ENCODE results near the gene SCGN.
"Not testable (repeated sequence)": the region's sequence is repeated elsewhere in the genome, so short reads cannot be mapped to it uniquely, and the experiment has no call there.

The SCGN gene

DNA sequence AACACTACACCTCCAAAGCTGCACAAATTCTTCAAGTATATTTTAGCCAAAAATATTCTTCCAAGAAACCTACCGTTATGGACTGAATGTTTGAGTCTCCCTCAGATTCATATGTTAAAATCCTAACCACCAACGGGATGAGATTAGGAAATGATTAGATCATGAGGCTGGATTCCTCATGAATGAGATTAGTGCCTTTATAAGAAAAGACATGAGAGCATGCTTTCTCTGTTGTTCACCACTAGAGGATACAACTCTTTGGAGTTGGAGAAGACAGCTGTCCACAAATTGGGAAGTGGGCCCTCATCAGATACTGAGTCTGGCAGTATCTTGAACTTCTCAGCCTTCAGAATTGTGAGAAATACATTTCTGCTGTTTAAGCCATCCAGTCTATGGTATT, 95.5 kb downstream of the SCGN start:
- TF ChIP-seq, protein P1, sequence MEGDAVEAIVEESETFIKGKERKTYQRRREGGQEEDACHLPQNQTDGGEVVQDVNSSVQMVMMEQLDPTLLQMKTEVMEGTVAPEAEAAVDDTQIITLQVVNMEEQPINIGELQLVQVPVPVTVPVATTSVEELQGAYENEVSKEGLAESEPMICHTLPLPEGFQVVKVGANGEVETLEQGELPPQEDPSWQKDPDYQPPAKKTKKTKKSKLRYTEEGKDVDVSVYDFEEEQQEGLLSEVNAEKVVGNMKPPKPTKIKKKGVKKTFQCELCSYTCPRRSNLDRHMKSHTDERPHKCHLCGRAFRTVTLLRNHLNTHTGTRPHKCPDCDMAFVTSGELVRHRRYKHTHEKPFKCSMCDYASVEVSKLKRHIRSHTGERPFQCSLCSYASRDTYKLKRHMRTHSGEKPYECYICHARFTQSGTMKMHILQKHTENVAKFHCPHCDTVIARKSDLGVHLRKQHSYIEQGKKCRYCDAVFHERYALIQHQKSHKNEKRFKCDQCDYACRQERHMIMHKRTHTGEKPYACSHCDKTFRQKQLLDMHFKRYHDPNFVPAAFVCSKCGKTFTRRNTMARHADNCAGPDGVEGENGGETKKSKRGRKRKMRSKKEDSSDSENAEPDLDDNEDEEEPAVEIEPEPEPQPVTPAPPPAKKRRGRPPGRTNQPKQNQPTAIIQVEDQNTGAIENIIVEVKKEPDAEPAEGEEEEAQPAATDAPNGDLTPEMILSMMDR (IDR thresholded peaks at IDR 0.05; ENCODE audit: low read depth, low read length) = no peak
- DNase-seq (ENCODE audit: low read depth, low spot score) = no peak
- in situ Hi-C loops (cut with HindIII; ENCODE audit: low sequenced_read_pairs) = no loop called here
- no peak overlapping the region for H3K4me3 ChIP-seq (ENCODE audit: low read depth, low read length)

DNA sequence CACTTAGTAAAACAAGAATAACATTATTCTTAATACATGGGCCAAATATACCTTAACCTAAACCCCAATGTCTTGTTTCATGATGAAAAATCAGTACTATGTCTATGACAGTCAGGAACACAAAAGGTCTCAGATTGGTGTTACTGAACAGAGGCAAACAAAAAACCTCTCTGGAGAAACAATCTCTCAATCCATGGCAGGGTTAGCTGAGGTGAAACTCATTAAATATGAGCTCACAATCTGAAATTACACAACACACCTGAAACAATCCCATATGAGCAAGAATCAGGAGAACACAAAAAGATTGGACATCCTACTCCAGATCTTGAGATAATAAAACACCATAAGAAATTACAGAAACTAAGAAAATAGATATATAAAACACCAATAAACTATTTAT, 96.0 kb downstream of the SCGN start:
- DNase-seq (ENCODE audit: low read depth, low spot score) = no peak
- in situ Hi-C loops (cut with HindIII; ENCODE audit: low sequenced_read_pairs) = no loop called here
- TF ChIP-seq, protein P1 (IDR thresholded peaks at IDR 0.05; ENCODE audit: low read depth, low read length) = no peak
- H3K4me3 ChIP-seq (ENCODE audit: low read depth, low read length) = no peak overlapping the region

DNA sequence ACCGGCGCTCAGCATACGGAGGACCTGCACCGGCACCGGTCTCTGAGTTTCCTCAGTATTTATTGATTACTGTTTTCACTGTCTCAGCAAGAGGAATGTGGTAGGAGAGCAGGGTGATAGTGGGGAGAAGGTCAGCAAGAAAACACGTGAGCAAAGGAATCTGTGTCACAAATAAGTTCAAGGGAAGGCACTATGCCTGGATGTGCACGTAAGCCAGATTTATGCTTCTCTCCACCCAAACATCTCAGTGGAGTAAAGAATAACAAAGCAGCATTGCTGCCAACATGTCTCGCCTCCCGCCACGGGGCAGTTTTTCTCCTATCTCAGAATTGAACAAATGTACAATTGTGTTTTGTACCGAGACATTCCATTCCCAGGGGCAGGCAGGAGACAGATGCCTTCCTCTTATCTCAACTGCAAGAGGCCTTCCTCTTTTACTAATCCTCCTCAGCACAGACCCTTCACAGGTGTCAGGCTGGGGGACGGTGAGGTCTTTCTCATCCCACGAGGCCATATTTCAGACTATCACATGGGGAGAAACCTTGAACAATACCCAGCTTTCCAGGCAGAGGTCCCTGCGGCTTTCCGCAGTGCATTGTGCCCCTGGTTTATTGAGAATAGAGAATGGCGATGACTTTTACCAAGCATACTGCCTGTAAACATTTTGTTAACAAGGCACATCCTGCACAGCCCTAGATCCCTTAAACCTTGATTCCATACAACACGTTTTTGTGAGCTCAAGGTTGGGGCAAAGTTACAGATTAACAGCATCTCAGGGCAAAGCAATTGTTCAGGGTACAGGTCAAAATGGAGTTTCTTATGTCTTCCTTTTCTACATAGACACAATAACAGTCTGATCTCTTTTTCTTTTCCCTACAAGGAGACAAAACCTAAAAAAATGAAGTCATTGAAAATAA, 96.8 kb downstream of the SCGN start:
- in situ Hi-C loops (cut with HindIII; ENCODE audit: low sequenced_read_pairs); H3K4me3 ChIP-seq (ENCODE audit: low read depth, low read length); DNase-seq (ENCODE audit: low read depth, low spot score): not testable (repeated sequence)

DNA sequence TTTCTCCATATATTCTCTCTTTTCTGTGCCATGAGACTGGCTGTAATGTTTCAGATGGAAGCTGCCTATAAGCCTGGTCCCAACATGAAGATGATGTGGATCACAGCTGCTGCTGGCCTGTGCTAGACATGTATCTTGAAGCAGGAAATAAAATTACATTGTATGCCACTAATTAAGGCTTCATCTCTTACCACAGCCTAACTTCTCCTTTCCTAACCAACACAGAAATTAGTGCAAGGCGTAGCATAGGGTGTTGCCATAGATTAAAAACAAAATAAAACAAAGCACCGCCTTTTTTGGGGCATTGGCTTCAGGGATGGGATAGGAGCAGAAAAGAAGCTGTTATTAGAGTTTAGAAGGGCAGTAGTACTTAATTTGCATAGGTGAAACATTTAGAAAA, 97.8 kb downstream of the SCGN start:
- no peak for DNase-seq (ENCODE audit: low read depth, low spot score)
- no peak overlapping the region for H3K4me3 ChIP-seq (ENCODE audit: low read depth, low read length)
- TF ChIP-seq, protein P1 (IDR thresholded peaks at IDR 0.05; ENCODE audit: low read depth, low read length) = no peak
- in situ Hi-C loops (cut with HindIII; ENCODE audit: low sequenced_read_pairs) = no loop called here

DNA sequence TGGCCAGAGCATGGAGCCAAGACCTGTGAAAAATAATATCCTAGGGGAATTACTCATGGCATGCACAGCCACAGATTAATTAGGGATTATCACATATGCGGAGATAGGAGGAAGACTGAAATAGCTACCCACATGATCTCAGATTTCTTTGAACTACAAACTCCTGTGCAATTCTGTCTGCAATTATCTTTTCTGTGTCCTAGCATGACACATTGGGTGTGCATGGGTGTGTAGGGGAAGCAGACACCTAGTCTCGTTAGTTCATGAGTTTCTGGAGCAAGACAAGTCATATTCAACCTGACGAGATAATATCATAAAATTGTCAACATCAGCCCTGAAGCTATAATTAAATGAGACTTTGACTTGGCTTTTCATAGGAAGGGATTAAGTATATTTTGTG, 98.9 kb downstream of the SCGN start:
- no peak overlapping the region for H3K4me3 ChIP-seq (ENCODE audit: low read depth, low read length)
- DNase-seq (ENCODE audit: low read depth, low spot score) = no peak
- TF ChIP-seq, protein P1 (IDR thresholded peaks at IDR 0.05; ENCODE audit: low read depth, low read length) = no peak
- in situ Hi-C loops (cut with HindIII; ENCODE audit: low sequenced_read_pairs) = no loop called here
